ENCODE data around the gene DYNLT2. TPM values are rescaled to one million over a fixed set of nuclear protein-coding genes. Genes with fewer than 3 reads are reported as not detected.

The DYNLT2 gene
- total RNA-seq = 0.83 and 1.2 TPM in 2 replicates

DNA sequence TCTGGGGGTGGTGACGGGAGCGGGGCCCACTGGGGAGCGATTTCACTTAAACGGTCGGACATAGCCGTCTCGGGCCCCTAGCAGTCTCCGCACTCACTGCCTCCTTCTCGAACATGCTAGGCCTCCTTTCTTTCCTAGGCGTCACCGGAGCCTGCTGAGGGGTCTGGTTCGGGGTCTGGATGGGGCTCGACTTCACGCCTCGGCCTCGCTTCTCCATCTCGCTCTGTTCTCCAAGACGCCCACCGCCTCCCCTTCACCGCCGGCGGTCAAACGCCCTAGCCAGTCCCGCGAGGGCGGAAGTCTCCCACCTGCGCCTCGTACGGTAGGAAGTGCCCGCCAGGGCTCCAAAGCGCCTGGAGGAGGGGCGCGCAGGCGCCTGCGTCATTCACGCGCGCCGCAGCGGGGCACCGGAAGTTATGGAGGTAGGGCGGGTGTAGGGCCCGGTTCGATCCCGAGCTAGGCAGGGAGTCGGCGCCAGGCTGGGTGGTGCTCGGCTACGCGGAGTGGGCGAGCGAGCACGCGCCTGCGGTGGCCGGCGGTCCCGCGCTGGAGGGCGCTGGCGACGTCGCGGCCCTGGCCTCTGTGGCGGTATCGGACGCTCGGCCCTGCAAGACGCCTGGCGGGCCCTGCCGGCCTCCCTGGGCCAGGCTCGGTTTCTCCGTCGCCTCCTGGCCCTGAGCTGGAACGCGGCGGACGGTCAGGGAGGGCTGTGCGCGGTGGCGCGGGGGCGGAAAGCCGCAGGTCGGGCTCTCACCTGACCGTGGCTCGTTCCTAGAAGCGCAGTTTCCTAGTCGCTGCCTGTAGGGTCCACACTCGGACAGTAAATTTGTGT lies at the start of gene DYNLT2, which contains the start of gene ERMARD:
DYNLT2 (minus strand) TSS at position 331 of the 832 bp plus-strand sequence; CDS start at position 217, 114 bp downstream.
ERMARD (plus strand) TSS at position 381 of the 832 bp plus-strand sequence; CDS start at position 417, 36 bp downstream.

DNA sequence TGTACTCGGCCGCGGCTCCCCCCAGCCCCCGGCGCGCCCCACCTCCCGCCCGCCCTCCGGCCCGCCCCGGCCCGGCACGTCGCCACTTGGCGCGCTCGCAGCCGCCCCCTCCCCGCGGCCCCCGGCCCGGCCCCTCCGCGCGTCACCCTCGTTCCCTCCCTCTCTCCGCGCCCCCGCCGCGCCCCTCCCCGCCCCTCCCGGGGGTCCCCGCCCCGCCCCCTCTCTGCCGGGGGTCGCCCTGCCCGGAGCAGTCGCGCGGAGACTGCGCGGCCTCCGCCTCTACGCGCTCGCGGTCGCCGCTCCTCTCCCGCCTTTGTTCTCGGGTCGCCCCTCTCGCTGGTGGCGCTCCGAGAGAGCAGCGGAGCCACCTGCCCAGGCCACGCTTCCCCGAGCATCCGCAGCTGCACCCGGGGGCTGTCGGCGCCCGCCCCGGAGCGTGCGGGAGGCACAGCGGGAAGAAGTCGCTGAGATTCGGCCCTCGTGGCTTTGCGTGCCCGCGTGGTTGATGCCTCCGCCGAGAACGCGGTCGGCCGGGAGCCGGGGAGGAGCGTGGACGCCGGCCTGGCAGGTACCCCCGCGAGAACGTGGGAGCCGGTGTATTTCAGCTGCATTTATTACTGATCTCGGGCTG lies 26.8 kb downstream of the DYNLT2 start, which contains the start of gene PHF10:
PHF10 (minus strand) TSS at position 7 of the 631 bp plus-strand sequence. CDS start 569 bp downstream, outside the sequence.

DNA sequence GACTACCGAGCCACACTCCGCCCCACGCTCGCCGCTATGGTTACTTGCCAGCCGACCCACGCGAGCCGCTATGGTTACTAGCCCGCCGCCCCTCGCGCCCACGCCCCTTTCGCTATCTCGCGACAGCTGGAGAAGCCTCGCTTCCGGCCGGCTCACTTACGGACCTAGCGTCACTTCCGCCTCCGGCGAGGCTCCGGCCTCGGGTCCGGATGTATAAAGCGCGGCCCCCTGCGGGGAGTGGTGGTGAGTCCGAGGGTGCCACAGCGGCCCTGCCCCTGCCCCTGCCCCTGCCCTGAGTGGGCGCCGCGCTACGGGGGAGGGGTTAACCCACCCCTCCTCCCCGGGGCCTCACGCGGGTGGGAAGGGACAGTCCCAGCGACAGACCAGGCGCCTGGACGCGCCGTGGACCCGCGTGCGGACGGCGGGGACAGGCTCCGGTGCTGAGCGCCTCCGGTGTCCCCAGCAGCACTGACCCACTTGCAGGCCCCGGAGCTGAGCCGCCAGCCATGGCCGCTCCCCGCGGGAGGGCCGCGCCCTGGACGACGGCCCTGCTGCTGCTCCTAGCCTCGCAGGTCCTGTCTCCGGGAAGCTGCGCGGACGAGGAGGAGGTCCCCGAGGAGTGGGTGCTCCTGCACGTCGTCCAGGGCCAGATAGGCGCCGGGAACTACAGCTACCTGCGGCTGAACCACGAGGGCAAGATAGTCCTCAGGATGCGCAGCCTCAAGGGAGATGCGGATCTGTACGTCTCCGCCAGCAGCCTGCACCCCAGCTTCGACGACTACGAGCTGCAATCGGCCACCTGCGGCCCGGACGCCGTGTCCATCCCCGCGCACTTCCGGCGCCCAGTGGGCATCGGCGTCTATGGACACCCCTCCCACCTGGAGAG lies 49.2 kb downstream of the DYNLT2 start, which contains the start of the genes C6orf120 and WDR27:
C6orf120 (plus strand) TSS at position 173 of the 886 bp plus-strand sequence; CDS start at position 507, 334 bp downstream.
WDR27 (minus strand) TSS at position 76 of the 886 bp plus-strand sequence. CDS start 13,024 bp downstream, outside the sequence.

Other genes starting within 250 kb of the DYNLT2 start
- 19.0 and 28.0 TPM in 2 replicates for gene WDR27, start 49.5 kb downstream of the DYNLT2 start, total RNA-seq
- 45.4 and 64.2 TPM in 2 replicates for gene C6orf120, start 49.4 kb downstream of the DYNLT2 start, total RNA-seq
- gene PHF10, start 27.1 kb downstream of the DYNLT2 start, total RNA-seq = 27.9 and 28.6 TPM in 2 replicates
- 17.2 and 17.8 TPM in 2 replicates for gene ERMARD, start 50 bp upstream of the DYNLT2 start, total RNA-seq

Measured in smooth muscle cell of the umbilical artery (primary cell).